HepG2 (cell line): Measurements from ENCODE around the gene TOR1A. TPM values are rescaled to one million over a fixed set of nuclear protein-coding genes. Genes with fewer than 3 reads are reported as not detected.

Experiments
- ARNTL ChIP-seq: sonication (generic); formaldehyde crosslinking; IDR thresholded peaks from 2 replicates; pipeline ENCODE4 v1.4.0; 2020; ENCODE audit warnings: mild to moderate bottlenecking, missing genetic modification reagents
- FUBP1 ChIP-seq: sonication (generic); formaldehyde crosslinking; IDR thresholded peaks from 2 replicates; pipeline ENCODE4 v1.5.1; 2020; ENCODE audit warnings: missing genetic modification reagents, mild to moderate bottlenecking, borderline replicate concordance
- GABPA ChIP-seq, 2 experiments: IDR thresholded peaks; 2 replicates each; pipeline ENCODE4 v1.6.1; 2011 to 2016; ENCODE audit warnings: low read depth in 2 of 2, low read length in 1 of 2, missing biosample characterization in 1 of 2, missing genetic modification characterization in 1 of 2
- HHEX ChIP-seq: IDR thresholded peaks from 2 replicates; pipeline ENCODE4 v1.6.1; 2016; ENCODE audit warnings: control low read depth
- HNRNPH1 ChIP-seq: fragments of 200-400 bp; formaldehyde crosslinking; optimal IDR thresholded peaks from 2 replicates; pipeline ENCODE3; 2017; ENCODE audit warnings: mild to moderate bottlenecking, low read depth, low read length
- NFIC ChIP-seq: IDR thresholded peaks from 2 replicates; pipeline ENCODE4 v1.6.1; 2012; ENCODE audit warnings: mild to moderate bottlenecking, low read length, inconsistent platforms
- NFYC ChIP-seq: IDR thresholded peaks from 2 replicates; pipeline ENCODE4 v1.6.1; 2016; ENCODE audit warnings: missing genetic modification reagents, missing compliant biosample characterization
- NKX3-1 ChIP-seq: sonication (generic); formaldehyde crosslinking; IDR thresholded peaks from 2 replicates; pipeline ENCODE4 v1.5.0; 2020; ENCODE audit warnings: missing genetic modification reagents
- PHF8 ChIP-seq: sonication (generic); formaldehyde crosslinking; IDR thresholded peaks from 2 replicates; pipeline ENCODE4 v1.5.0; 2020; ENCODE audit warnings: missing genetic modification reagents
- PLSCR1 ChIP-seq: sonication (generic); formaldehyde crosslinking; IDR thresholded peaks from 2 replicates; pipeline ENCODE4 v1.5.0; 2020; ENCODE audit warnings: missing genetic modification reagents, mild to moderate bottlenecking, borderline replicate concordance
- PRMT3 ChIP-seq: sonication (generic); formaldehyde crosslinking; IDR thresholded peaks from 2 replicates; pipeline ENCODE4 v1.8.1; 2022; ENCODE audit warnings: low read depth, mild to moderate bottlenecking, moderate library complexity, missing genetic modification reagents, borderline replicate concordance
- SALL2 ChIP-seq: sonication (generic); formaldehyde crosslinking; IDR thresholded peaks from 2 replicates; pipeline ENCODE4 v1.8.1; 2023; ENCODE audit warnings: mild to moderate bottlenecking, missing genetic modification reagents, inconsistent platforms
- SOX6 ChIP-seq, 2 experiments: fragments of 450-650 bp in 1 of 2; sonication (generic) in 1 of 2; formaldehyde crosslinking in 1 of 2; IDR thresholded peaks; 2 replicates each; pipeline versions ENCODE4 v1.4.0 to v1.6.1; 2017 to 2020; ENCODE audit warnings: antibody characterized with exemption in 1 of 2, mild to moderate bottlenecking in 1 of 2, missing genetic modification reagents in 1 of 2
- SP1 ChIP-seq, 2 experiments: fragments of 450-650 bp in 1 of 2; sonication (generic) in 1 of 2; formaldehyde crosslinking in 1 of 2; IDR thresholded peaks; 2 replicates each; pipeline versions ENCODE4 v1.4.0 to v1.6.1; 2016 to 2020; ENCODE audit warnings: missing genetic modification reagents in 1 of 2
- UBTF ChIP-seq: sonication (generic); formaldehyde crosslinking; IDR thresholded peaks from 2 replicates; pipeline ENCODE4 v1.4.0; 2020; ENCODE audit warnings: mild to moderate bottlenecking, missing genetic modification reagents
- ZBTB21 ChIP-seq: sonication (generic); formaldehyde crosslinking; IDR thresholded peaks from 2 replicates; pipeline ENCODE4 v1.4.0; 2020; ENCODE audit warnings: missing genetic modification reagents
- ZBTB3 ChIP-seq: sonication (generic); formaldehyde crosslinking; IDR thresholded peaks from 2 replicates; pipeline ENCODE4 v1.4.0; 2020; ENCODE audit warnings: low read depth, mild to moderate bottlenecking, moderate library complexity, missing genetic modification reagents, borderline replicate concordance
- ZBTB38 ChIP-seq: sonication (generic); formaldehyde crosslinking; IDR thresholded peaks from 2 replicates; pipeline ENCODE4 v1.5.1; 2020; ENCODE audit warnings: mild to moderate bottlenecking, missing genetic modification reagents
- ZMAT5 ChIP-seq: sonication (generic); formaldehyde crosslinking; IDR thresholded peaks from 2 replicates; pipeline ENCODE4 v1.5.0; 2020; ENCODE audit warnings: mild to moderate bottlenecking, low read depth, missing genetic modification reagents, borderline replicate concordance
- ZMYM4 ChIP-seq: sonication (generic); formaldehyde crosslinking; IDR thresholded peaks from 2 replicates; pipeline ENCODE4 v1.8.1; 2023; ENCODE audit warnings: mild to moderate bottlenecking, missing genetic modification reagents
- ZNF441 ChIP-seq: sonication (generic); formaldehyde crosslinking; IDR thresholded peaks from 2 replicates; pipeline ENCODE4 v1.7.0; 2021; ENCODE audit warnings: missing genetic modification reagents, borderline replicate concordance
- ZNF839 ChIP-seq: sonication (generic); formaldehyde crosslinking; IDR thresholded peaks from 2 replicates; pipeline ENCODE4 v1.4.0; 2020; ENCODE audit warnings: missing genetic modification reagents, mild to moderate bottlenecking, borderline replicate concordance
- polyA plus RNA-seq, 8 experiments: library from polyadenylated mRNA; depleted of rRNA in 3 of 8; stranded (reverse) in 7 of 8; unstranded in 1 of 8; fragments of >200 nt; fragmentation: Illumina TruSeq in 4 of 8; extraction: Trizol in 4 of 8; gene quantifications; 2 replicates each; pipeline versions ENCODE4 v1.2.1 to v1.2.3, GENCODE V29; 2011 to 2016; ENCODE audit warnings: low read depth in 4 of 8, missing spikeins in 1 of 8, mixed read lengths in 1 of 8; ENCODE audit not compliant: insufficient read depth in 1 of 8
- total RNA-seq, 5 experiments: library from RNA; depleted of rRNA; stranded (reverse); fragments of >200 nt; fragmentation: Illumina TruSeq; extraction: Trizol; gene quantifications; 2 replicates each; pipeline ENCODE4 v1.2.3, GENCODE V29; 2016; ENCODE audit warnings: low read depth in 1 of 5

Gene TOR1A
- total and polyA plus RNA-seq, 2 of the 13 experiments (the other 11 are each of a cell fraction or from before 2014, with no cell fraction given) = 31.6 to 41.4 TPM

GRCh38 chr9:129823935-129824601 is at the start of gene TOR1A (continued):
- TF ChIP-seq NFYC (CRISPR knock-in tag) (peak; percentile 42; the same call in 1 of the 2 replicates), ZBTB38 (CRISPR knock-in tag) (peak; percentile 65), HNRNPH1 (no peak), ZBTB21 (CRISPR knock-in tag) (peak; percentile 34; the same call in 1 of the 2 replicates), PLSCR1 (CRISPR knock-in tag) (no peak), PRMT3 (CRISPR knock-in tag) (no peak; the same call in 1 of the 2 replicates), SOX6 (IDR thresholded peaks at IDR 0.05) (no peak), SOX6 (CRISPR knock-in tag; IDR thresholded peaks at IDR 0.05) (peak; percentile 66), ZNF441 (CRISPR knock-in tag) (peak; percentile 33; the same call in 1 of the 2 replicates), FUBP1 (CRISPR knock-in tag) (no peak), NKX3-1 (CRISPR knock-in tag) (no peak), SALL2 (CRISPR knock-in tag) (peak; percentile 91), UBTF (peak; percentile 89), ARNTL (peak; percentile 79), SP1 (IDR thresholded peaks at IDR 0.05) (no peak), SP1 (CRISPR knock-in tag; IDR thresholded peaks at IDR 0.05) (peak; percentile 88), GABPA (IDR thresholded peaks at IDR 0.05; ENCODE audit: low read depth, low read length) (peak; percentile 88), GABPA (CRISPR knock-in tag; IDR thresholded peaks at IDR 0.05; ENCODE audit: low read depth) (peak; percentile 94), NFIC (no peak), HHEX (CRISPR knock-in tag) (no peak), ZMAT5 (CRISPR knock-in tag) (no peak), ZBTB3 (no peak; the same call in 1 of the 2 replicates), PHF8 (CRISPR knock-in tag) (peak; percentile 95), ZMYM4 (CRISPR knock-in tag) (peak; percentile 91), ZNF839 (CRISPR knock-in tag) (peak; percentile 47; the same call in 1 of the 2 replicates)
